HepG2 (cell line): ENCODE data around the gene DCTN1. TPM values are rescaled to one million over a fixed set of nuclear protein-coding genes. Genes with fewer than 3 reads are reported as not detected.

Experiments
- BCL6 ChIP-seq: IDR thresholded peaks from 2 replicates; pipeline ENCODE4 v1.6.1; 2016; ENCODE audit warnings: missing genetic modification reagents, missing compliant biosample characterization
- CENPT ChIP-seq: sonication (generic); formaldehyde crosslinking; IDR thresholded peaks from 2 replicates; pipeline ENCODE4 v1.8.0; 2022; ENCODE audit warnings: low read depth, mild to moderate bottlenecking, moderate library complexity, missing genetic modification reagents
- DNMT3B ChIP-seq: conservative IDR thresholded peaks from 2 replicates; pipeline ENCODE4 v1.6.1; 2016; ENCODE audit warnings: missing biosample characterization, control low read depth
- HMGXB4 ChIP-seq, 2 experiments: sonication (generic) in 1 of 2; formaldehyde crosslinking in 1 of 2; IDR thresholded peaks; 2 replicates each; pipeline versions ENCODE4 v1.4.0 to v1.6.1; 2018 to 2020; ENCODE audit warnings: missing genetic modification reagents in 2 of 2, borderline replicate concordance in 1 of 2, low read depth in 1 of 2, mild to moderate bottlenecking in 1 of 2, missing biosample characterization in 1 of 2
- KAT8 ChIP-seq: IDR thresholded peaks from 2 replicates; pipeline ENCODE4 v1.6.1; 2016; ENCODE audit warnings: missing genetic modification reagents, missing compliant biosample characterization
- NR2F1 ChIP-seq, 2 experiments: fragments of 450-650 bp in 1 of 2; formaldehyde crosslinking in 1 of 2; IDR thresholded peaks; 2 replicates each; pipeline versions ENCODE4 v1.5.0 to v1.6.1; 2016 to 2020; ENCODE audit warnings: mild to moderate bottlenecking in 1 of 2, missing compliant biosample characterization in 1 of 2, missing genetic modification reagents in 1 of 2, moderate library complexity in 1 of 2
- REL ChIP-seq: sonication (generic); formaldehyde crosslinking; conservative IDR thresholded peaks from 2 replicates; pipeline ENCODE4 v1.8.0; 2022; ENCODE audit warnings: mild to moderate bottlenecking, missing genetic modification reagents, moderate library complexity
- RFXAP ChIP-seq: sonication (generic); formaldehyde crosslinking; IDR thresholded peaks from 2 replicates; pipeline ENCODE4 v1.4.0; 2020; ENCODE audit warnings: missing genetic modification reagents, borderline replicate concordance
- SPEN ChIP-seq: sonication (generic); formaldehyde crosslinking; IDR thresholded peaks from 2 replicates; pipeline ENCODE4 v1.5.1; 2020; ENCODE audit warnings: low read depth, mild to moderate bottlenecking, missing genetic modification reagents
- ZFY ChIP-seq: sonication (generic); formaldehyde crosslinking; IDR thresholded peaks from 2 replicates; pipeline ENCODE4 v1.4.0; 2020; ENCODE audit warnings: missing genetic modification reagents
- ZNF362 ChIP-seq: sonication (generic); formaldehyde crosslinking; IDR thresholded peaks from 2 replicates; pipeline ENCODE4 v1.4.0; 2020; ENCODE audit warnings: missing genetic modification reagents, mild to moderate bottlenecking, borderline replicate concordance
- ZNF468 ChIP-seq: sonication (generic); formaldehyde crosslinking; IDR thresholded peaks from 2 replicates; pipeline ENCODE4 v1.8.0; 2022; ENCODE audit warnings: mild to moderate bottlenecking, moderate library complexity, missing genetic modification reagents
- ZNF83 ChIP-seq: sonication (generic); formaldehyde crosslinking; IDR thresholded peaks from 2 replicates; pipeline ENCODE4 v1.4.0; 2020; ENCODE audit warnings: missing genetic modification reagents, mild to moderate bottlenecking, borderline replicate concordance
- polyA plus RNA-seq, 8 experiments: library from polyadenylated mRNA; depleted of rRNA in 3 of 8; stranded (reverse) in 7 of 8; unstranded in 1 of 8; fragments of >200 nt; fragmentation: Illumina TruSeq in 4 of 8; extraction: Trizol in 4 of 8; gene quantifications; 2 replicates each; pipeline versions ENCODE4 v1.2.1 to v1.2.3, GENCODE V29; 2011 to 2016; ENCODE audit warnings: low read depth in 4 of 8, missing spikeins in 1 of 8, mixed read lengths in 1 of 8; ENCODE audit not compliant: insufficient read depth in 1 of 8
- total RNA-seq, 5 experiments: library from RNA; depleted of rRNA; stranded (reverse); fragments of >200 nt; fragmentation: Illumina TruSeq; extraction: Trizol; gene quantifications; 2 replicates each; pipeline ENCODE4 v1.2.3, GENCODE V29; 2016; ENCODE audit warnings: low read depth in 1 of 5
- TF ChIP-seq, protein P1 (sequence below): sonication (generic); formaldehyde crosslinking; IDR thresholded peaks from 2 replicates; pipeline ENCODE4; 2020; ENCODE audit warnings: missing genetic modification reagents, mild to moderate bottlenecking, borderline replicate concordance
- TF ChIP-seq, protein P2 (sequence below): sonication (generic); formaldehyde crosslinking; IDR thresholded peaks from 2 replicates; pipeline ENCODE4 v1.5.0; 2020; ENCODE audit warnings: mild to moderate bottlenecking, low read depth, missing genetic modification reagents, borderline replicate concordance
- TF ChIP-seq, protein P3 (sequence below): sonication (generic); formaldehyde crosslinking; IDR thresholded peaks from 2 replicates; pipeline ENCODE4 v1.4.0; 2020; ENCODE audit warnings: missing genetic modification reagents

DCTN1 gene
- total and polyA plus RNA-seq, 2 of the 13 experiments (the other 11 are each of a cell fraction or from before 2014, with no cell fraction given): 73.2 to 122 TPM

- TF ChIP-seq, protein P1, sequence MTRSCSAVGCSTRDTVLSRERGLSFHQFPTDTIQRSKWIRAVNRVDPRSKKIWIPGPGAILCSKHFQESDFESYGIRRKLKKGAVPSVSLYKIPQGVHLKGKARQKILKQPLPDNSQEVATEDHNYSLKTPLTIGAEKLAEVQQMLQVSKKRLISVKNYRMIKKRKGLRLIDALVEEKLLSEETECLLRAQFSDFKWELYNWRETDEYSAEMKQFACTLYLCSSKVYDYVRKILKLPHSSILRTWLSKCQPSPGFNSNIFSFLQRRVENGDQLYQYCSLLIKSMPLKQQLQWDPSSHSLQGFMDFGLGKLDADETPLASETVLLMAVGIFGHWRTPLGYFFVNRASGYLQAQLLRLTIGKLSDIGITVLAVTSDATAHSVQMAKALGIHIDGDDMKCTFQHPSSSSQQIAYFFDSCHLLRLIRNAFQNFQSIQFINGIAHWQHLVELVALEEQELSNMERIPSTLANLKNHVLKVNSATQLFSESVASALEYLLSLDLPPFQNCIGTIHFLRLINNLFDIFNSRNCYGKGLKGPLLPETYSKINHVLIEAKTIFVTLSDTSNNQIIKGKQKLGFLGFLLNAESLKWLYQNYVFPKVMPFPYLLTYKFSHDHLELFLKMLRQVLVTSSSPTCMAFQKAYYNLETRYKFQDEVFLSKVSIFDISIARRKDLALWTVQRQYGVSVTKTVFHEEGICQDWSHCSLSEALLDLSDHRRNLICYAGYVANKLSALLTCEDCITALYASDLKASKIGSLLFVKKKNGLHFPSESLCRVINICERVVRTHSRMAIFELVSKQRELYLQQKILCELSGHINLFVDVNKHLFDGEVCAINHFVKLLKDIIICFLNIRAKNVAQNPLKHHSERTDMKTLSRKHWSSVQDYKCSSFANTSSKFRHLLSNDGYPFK (CRISPR knock-in tag): peak; percentile 17; the same call in 1 of the 2 replicates
- TF ChIP-seq DNMT3B: no peak
- TF ChIP-seq, protein P2, sequence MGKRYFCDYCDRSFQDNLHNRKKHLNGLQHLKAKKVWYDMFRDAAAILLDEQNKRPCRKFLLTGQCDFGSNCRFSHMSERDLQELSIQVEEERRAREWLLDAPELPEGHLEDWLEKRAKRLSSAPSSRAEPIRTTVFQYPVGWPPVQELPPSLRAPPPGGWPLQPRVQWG (CRISPR knock-in tag): no peak
- peak; percentile 76 for TF ChIP-seq SPEN (CRISPR knock-in tag)
- peak in 1 of 2 experiments; percentile 65; a peak in 2 of 4 replicates for TF ChIP-seq HMGXB4 (CRISPR knock-in tag; IDR thresholded peaks at IDR 0.05; ENCODE audit: borderline replicate concordance in 1 of 2, low read depth in 1 of 2)
- TF ChIP-seq KAT8 (CRISPR knock-in tag): no peak; the same call in 1 of the 2 replicates
- TF ChIP-seq BCL6: no peak
- peak; percentile 68 for TF ChIP-seq ZFY (CRISPR knock-in tag)
- TF ChIP-seq NR2F1 (CRISPR knock-in tag; IDR thresholded peaks at IDR 0.05): no peak
- 0 out of 2 replicates have a peak, but pooled peaks have one; percentile 83 for TF ChIP-seq ZNF83 (CRISPR knock-in tag)
- TF ChIP-seq ZNF468 (CRISPR knock-in tag): 0 out of 2 replicates have a peak, but pooled peaks have one; percentile 54
- 0 out of 2 replicates have a peak, but pooled peaks have one; percentile 25 for TF ChIP-seq ZNF362 (CRISPR knock-in tag)
- TF ChIP-seq, protein P3, sequence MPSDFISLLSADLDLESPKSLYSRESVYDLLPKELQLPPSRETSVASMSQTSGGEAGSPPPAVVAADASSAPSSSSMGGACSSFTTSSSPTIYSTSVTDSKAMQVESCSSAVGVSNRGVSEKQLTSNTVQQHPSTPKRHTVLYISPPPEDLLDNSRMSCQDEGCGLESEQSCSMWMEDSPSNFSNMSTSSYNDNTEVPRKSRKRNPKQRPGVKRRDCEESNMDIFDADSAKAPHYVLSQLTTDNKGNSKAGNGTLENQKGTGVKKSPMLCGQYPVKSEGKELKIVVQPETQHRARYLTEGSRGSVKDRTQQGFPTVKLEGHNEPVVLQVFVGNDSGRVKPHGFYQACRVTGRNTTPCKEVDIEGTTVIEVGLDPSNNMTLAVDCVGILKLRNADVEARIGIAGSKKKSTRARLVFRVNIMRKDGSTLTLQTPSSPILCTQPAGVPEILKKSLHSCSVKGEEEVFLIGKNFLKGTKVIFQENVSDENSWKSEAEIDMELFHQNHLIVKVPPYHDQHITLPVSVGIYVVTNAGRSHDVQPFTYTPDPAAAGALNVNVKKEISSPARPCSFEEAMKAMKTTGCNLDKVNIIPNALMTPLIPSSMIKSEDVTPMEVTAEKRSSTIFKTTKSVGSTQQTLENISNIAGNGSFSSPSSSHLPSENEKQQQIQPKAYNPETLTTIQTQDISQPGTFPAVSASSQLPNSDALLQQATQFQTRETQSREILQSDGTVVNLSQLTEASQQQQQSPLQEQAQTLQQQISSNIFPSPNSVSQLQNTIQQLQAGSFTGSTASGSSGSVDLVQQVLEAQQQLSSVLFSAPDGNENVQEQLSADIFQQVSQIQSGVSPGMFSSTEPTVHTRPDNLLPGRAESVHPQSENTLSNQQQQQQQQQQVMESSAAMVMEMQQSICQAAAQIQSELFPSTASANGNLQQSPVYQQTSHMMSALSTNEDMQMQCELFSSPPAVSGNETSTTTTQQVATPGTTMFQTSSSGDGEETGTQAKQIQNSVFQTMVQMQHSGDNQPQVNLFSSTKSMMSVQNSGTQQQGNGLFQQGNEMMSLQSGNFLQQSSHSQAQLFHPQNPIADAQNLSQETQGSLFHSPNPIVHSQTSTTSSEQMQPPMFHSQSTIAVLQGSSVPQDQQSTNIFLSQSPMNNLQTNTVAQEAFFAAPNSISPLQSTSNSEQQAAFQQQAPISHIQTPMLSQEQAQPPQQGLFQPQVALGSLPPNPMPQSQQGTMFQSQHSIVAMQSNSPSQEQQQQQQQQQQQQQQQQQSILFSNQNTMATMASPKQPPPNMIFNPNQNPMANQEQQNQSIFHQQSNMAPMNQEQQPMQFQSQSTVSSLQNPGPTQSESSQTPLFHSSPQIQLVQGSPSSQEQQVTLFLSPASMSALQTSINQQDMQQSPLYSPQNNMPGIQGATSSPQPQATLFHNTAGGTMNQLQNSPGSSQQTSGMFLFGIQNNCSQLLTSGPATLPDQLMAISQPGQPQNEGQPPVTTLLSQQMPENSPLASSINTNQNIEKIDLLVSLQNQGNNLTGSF: 0 out of 2 replicates have a peak, but pooled peaks have one; percentile 54
- TF ChIP-seq CENPT (CRISPR knock-in tag): peak; percentile 43; the same call in 1 of the 2 replicates
- TF ChIP-seq RFXAP: peak; percentile 73; the same call in 1 of the 2 replicates
- 0 out of 2 replicates have a peak, but pooled peaks have one; percentile 43 for TF ChIP-seq REL
Measured at GRCh38 chr2:74421221-74421870, 41.2 kb upstream of the DCTN1 start, which contains the start of the genes C2orf81 and WDR54 (continued).
